WTC11 (cell line): ENCODE data around the gene TMEM236. TPM values are rescaled to one million over a fixed set of nuclear protein-coding genes. Genes with fewer than 3 reads are reported as not detected.

Source experiments
- ATAC-seq: fragments of 200-7000 bp; cut with Tn5 transposase; 2 replicates; pipeline ENCODE4 v1.10.0; 2021; ENCODE audit warnings: mild to moderate bottlenecking, moderate library complexity
- CTCF ChIA-PET: fragments of 300-600 bp; sonication (Branson Sonifier 250); formaldehyde crosslinking; loops from one replicate; lab custom pipeline; 2021; ENCODE audit warnings: antibody characterized with exemption; lab: Charles Lee
- POLR2A ChIA-PET: fragments of 350-600 bp; sonication (Branson Sonifier 250); formaldehyde crosslinking; loops from one replicate; lab custom pipeline; 2021; ENCODE audit warnings: antibody characterized with exemption; lab: Charles Lee
- DNase-seq: peaks from one replicate; pipeline ENCODE4 v3.0.0; 2021; ENCODE audit warnings: low spot score
- H3K27ac Mint-ChIP-seq: 2 replicates; pipeline ENCODE4 v1.8.0; 2021; ENCODE audit warnings: mixed read lengths
- H3K27me3 Mint-ChIP-seq: 2 replicates; pipeline ENCODE4 v1.8.0; 2021; ENCODE audit warnings: low read depth, mild to moderate bottlenecking, moderate library complexity, mixed read lengths
- H3K36me3 Mint-ChIP-seq: 2 replicates; pipeline ENCODE4 v1.8.0; 2021; ENCODE audit warnings: mixed read lengths
- H3K4me1 Mint-ChIP-seq: 2 replicates; pipeline ENCODE4 v1.8.0; 2022; ENCODE audit warnings: mixed read lengths
- H3K4me3 Mint-ChIP-seq: 2 replicates; pipeline ENCODE4 v1.8.0; 2021; ENCODE audit warnings: mild to moderate bottlenecking, moderate library complexity, mixed read lengths
- H3K9me3 Mint-ChIP-seq: 2 replicates; pipeline ENCODE4 v1.8.0; 2021; ENCODE audit warnings: mixed read lengths
- ATF1 ChIP-seq: sonication (generic); formaldehyde crosslinking; IDR thresholded peaks from 2 replicates; pipeline ENCODE4 v1.8.1; 2023; ENCODE audit warnings: mild to moderate bottlenecking, moderate library complexity, missing genetic modification reagents
- ELF4 ChIP-seq: sonication (generic); formaldehyde crosslinking; IDR thresholded peaks from 2 replicates; pipeline ENCODE4 v1.8.1; 2022; ENCODE audit warnings: low read depth, mild to moderate bottlenecking, moderate library complexity, missing genetic modification reagents
- EMX1 ChIP-seq: fragments of 250-450 bp; sonication (Bioruptor Pico); IDR thresholded peaks from 2 replicates; pipeline ENCODE4 v1.8.0; 2021; ENCODE audit warnings: mild to moderate bottlenecking
- FOXP1 ChIP-seq: sonication (generic); formaldehyde crosslinking; IDR thresholded peaks from 2 replicates; pipeline ENCODE4 v1.8.0; 2022; ENCODE audit warnings: missing genetic modification reagents, mild to moderate bottlenecking, moderate library complexity, borderline replicate concordance
- GABPB1 ChIP-seq: sonication (generic); formaldehyde crosslinking; IDR thresholded peaks from 2 replicates; pipeline ENCODE4 v1.8.1; 2023; ENCODE audit warnings: mild to moderate bottlenecking, missing genetic modification reagents
- NR2C2 ChIP-seq: sonication (generic); formaldehyde crosslinking; IDR thresholded peaks from 2 replicates; pipeline ENCODE4 v1.8.0; 2022; ENCODE audit warnings: mild to moderate bottlenecking, missing genetic modification reagents
- PRRX2 ChIP-seq: fragments of 250-450 bp; sonication (Bioruptor Pico); IDR thresholded peaks from 2 replicates; pipeline ENCODE4 v1.8.0; 2021; ENCODE audit warnings: mild to moderate bottlenecking
- TEAD1 ChIP-seq: sonication (generic); formaldehyde crosslinking; IDR thresholded peaks from 2 replicates; pipeline ENCODE4 v1.8.0; 2022; ENCODE audit warnings: mild to moderate bottlenecking, missing genetic modification reagents
- TP53 ChIP-seq: sonication (generic); formaldehyde crosslinking; IDR thresholded peaks from 2 replicates; pipeline ENCODE4 v1.8.1; 2023; ENCODE audit warnings: mild to moderate bottlenecking, missing genetic modification reagents
- ZNF138 ChIP-seq: sonication (generic); formaldehyde crosslinking; conservative IDR thresholded peaks from 2 replicates; pipeline ENCODE4 v1.8.1; 2022; ENCODE audit warnings: mild to moderate bottlenecking, moderate library complexity, missing genetic modification reagents
- total RNA-seq: library from RNA; stranded (reverse); gene quantifications from 3 replicates; pipeline ENCODE4 v1.2.3, GENCODE V29; 2021
- TF ChIP-seq, protein P1 (sequence below): fragments of 250-450 bp; sonication (Bioruptor Pico); IDR thresholded peaks from 2 replicates; pipeline ENCODE4 v1.9.0; 2021; ENCODE audit warnings: moderate library complexity, mild to moderate bottlenecking, inconsistent platforms, borderline replicate concordance
- TF ChIP-seq, protein P2 (sequence below): sonication (generic); formaldehyde crosslinking; IDR thresholded peaks from 2 replicates; pipeline ENCODE4 v1.8.1; 2023; ENCODE audit warnings: mild to moderate bottlenecking, missing genetic modification reagents, borderline replicate concordance
- TF ChIP-seq, protein P3 (sequence below): sonication (generic); formaldehyde crosslinking; IDR thresholded peaks from 2 replicates; pipeline ENCODE4 v1.8.0; 2023; ENCODE audit warnings: missing genetic modification reagents
- TF ChIP-seq, protein P4 (sequence below): sonication (generic); formaldehyde crosslinking; IDR thresholded peaks from 2 replicates; pipeline ENCODE4 v1.8.1; 2022; ENCODE audit warnings: low read depth, mild to moderate bottlenecking, moderate library complexity, missing genetic modification reagents, borderline replicate concordance
- TF ChIP-seq, protein P5 (sequence below): sonication (generic); formaldehyde crosslinking; IDR thresholded peaks from 2 replicates; pipeline ENCODE4 v1.8.0; 2022; ENCODE audit warnings: mild to moderate bottlenecking, missing genetic modification reagents
- TF ChIP-seq, protein P6 (sequence below): sonication (generic); formaldehyde crosslinking; IDR thresholded peaks from 2 replicates; pipeline ENCODE4 v1.8.1; 2023; ENCODE audit warnings: mild to moderate bottlenecking, moderate library complexity, missing genetic modification reagents
- TF ChIP-seq, protein P7 (sequence below): sonication (generic); formaldehyde crosslinking; IDR thresholded peaks from 2 replicates; pipeline ENCODE4 v1.8.0; 2023; ENCODE audit warnings: mild to moderate bottlenecking, missing genetic modification reagents

TMEM236 gene
- total RNA-seq, 1 experiment from 2014 or later: 0.04 TPM

DNA sequence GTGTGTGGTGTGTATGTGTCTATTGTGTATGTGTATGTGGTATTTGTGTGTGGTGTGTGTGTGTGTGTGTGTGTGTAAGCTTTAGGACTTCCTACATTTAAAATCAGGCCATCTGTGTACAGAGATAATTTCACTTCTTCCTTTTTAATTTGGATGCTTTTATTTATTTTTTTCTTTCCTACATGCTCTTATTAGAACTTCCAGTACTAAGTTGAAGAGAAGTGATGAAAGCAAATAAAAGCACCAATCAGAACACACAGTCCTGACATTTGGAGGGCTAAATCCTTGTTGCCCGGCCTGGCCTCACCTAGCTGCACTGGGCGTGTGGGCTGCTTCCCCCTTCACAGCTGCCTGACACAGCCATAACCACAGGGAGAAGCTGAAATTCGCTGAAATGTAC is 53.3 kb downstream of the TMEM236 start (continued):
- TF ChIP-seq, protein P1, sequence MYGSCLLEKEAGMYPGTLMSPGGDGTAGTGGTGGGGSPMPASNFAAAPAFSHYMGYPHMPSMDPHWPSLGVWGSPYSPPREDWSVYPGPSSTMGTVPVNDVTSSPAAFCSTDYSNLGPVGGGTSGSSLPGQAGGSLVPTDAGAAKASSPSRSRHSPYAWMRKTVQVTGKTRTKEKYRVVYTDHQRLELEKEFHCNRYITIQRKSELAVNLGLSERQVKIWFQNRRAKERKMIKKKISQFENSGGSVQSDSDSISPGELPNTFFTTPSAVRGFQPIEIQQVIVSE (CRISPR knock-in tag): no peak
- TF ChIP-seq, protein P2, sequence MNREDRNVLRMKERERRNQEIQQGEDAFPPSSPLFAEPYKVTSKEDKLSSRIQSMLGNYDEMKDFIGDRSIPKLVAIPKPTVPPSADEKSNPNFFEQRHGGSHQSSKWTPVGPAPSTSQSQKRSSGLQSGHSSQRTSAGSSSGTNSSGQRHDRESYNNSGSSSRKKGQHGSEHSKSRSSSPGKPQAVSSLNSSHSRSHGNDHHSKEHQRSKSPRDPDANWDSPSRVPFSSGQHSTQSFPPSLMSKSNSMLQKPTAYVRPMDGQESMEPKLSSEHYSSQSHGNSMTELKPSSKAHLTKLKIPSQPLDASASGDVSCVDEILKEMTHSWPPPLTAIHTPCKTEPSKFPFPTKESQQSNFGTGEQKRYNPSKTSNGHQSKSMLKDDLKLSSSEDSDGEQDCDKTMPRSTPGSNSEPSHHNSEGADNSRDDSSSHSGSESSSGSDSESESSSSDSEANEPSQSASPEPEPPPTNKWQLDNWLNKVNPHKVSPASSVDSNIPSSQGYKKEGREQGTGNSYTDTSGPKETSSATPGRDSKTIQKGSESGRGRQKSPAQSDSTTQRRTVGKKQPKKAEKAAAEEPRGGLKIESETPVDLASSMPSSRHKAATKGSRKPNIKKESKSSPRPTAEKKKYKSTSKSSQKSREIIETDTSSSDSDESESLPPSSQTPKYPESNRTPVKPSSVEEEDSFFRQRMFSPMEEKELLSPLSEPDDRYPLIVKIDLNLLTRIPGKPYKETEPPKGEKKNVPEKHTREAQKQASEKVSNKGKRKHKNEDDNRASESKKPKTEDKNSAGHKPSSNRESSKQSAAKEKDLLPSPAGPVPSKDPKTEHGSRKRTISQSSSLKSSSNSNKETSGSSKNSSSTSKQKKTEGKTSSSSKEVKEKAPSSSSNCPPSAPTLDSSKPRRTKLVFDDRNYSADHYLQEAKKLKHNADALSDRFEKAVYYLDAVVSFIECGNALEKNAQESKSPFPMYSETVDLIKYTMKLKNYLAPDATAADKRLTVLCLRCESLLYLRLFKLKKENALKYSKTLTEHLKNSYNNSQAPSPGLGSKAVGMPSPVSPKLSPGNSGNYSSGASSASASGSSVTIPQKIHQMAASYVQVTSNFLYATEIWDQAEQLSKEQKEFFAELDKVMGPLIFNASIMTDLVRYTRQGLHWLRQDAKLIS (CRISPR knock-in tag): no peak

DNA sequence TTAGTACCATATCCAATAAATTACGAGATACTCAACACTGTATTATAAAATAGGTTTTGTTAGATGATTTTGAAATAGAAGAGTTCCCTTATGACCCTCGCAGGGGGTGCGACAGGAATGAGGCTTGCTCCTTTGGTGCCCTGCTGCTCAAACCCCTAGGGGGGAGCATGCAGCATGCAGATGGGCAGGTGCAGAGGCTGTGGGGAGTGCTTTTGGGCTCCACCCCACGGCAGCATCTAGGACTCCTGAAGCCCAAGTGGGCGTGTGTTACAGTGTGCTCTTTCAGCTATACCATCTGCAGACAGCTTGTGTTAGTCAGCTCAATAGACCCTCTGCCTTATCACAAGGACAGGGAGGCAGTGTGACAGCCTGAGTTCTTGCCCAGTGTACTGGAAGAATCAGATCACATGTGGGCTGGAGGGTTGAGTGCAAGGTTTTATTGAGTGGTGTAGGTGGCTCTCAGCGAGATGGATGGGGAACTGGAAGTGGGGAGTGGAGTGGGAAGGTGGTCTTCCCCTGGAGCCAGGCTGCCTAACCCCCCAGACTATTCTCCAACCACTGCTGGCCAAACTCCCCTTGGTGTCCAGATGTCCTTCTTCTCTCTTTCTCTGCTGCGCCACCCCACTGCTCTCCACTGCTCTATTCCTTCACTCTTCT is 54.0 kb downstream of the TMEM236 start:
- Mint-ChIP-seq H3K27ac (no peak overlapping the region), H3K27me3 (no peaks in the 10 kb centered on the region), H3K4me3 (no peak overlapping the region), H3K4me1 (peaks cover 11% of the 10 kb centered on the region), H3K36me3 (no peaks in the 10 kb centered on the region), H3K9me3 (no peaks in the 10 kb centered on the region)
- ChIA-PET POLR2A (no interaction called here), CTCF (no interaction called here)
- ATAC-seq (no peak), DNase-seq (no peak)
- TF ChIP-seq ZNF138 (CRISPR knock-in tag) (no peak), FOXP1 (CRISPR knock-in tag) (no peak), ELF4 (no peak), NR2C2 (CRISPR knock-in tag) (no peak), PRRX2 (CRISPR knock-in tag) (no peak)
- TF ChIP-seq, protein P3, sequence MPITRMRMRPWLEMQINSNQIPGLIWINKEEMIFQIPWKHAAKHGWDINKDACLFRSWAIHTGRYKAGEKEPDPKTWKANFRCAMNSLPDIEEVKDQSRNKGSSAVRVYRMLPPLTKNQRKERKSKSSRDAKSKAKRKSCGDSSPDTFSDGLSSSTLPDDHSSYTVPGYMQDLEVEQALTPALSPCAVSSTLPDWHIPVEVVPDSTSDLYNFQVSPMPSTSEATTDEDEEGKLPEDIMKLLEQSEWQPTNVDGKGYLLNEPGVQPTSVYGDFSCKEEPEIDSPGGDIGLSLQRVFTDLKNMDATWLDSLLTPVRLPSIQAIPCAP (CRISPR knock-in tag): no peak
- TF ChIP-seq, protein P4, sequence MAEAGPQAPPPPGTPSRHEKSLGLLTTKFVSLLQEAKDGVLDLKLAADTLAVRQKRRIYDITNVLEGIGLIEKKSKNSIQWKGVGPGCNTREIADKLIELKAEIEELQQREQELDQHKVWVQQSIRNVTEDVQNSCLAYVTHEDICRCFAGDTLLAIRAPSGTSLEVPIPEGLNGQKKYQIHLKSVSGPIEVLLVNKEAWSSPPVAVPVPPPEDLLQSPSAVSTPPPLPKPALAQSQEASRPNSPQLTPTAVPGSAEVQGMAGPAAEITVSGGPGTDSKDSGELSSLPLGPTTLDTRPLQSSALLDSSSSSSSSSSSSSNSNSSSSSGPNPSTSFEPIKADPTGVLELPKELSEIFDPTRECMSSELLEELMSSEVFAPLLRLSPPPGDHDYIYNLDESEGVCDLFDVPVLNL: no peak
- TF ChIP-seq, protein P5, sequence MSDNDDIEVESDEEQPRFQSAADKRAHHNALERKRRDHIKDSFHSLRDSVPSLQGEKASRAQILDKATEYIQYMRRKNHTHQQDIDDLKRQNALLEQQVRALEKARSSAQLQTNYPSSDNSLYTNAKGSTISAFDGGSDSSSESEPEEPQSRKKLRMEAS (CRISPR knock-in tag): no peak
- TF ChIP-seq, protein P6, sequence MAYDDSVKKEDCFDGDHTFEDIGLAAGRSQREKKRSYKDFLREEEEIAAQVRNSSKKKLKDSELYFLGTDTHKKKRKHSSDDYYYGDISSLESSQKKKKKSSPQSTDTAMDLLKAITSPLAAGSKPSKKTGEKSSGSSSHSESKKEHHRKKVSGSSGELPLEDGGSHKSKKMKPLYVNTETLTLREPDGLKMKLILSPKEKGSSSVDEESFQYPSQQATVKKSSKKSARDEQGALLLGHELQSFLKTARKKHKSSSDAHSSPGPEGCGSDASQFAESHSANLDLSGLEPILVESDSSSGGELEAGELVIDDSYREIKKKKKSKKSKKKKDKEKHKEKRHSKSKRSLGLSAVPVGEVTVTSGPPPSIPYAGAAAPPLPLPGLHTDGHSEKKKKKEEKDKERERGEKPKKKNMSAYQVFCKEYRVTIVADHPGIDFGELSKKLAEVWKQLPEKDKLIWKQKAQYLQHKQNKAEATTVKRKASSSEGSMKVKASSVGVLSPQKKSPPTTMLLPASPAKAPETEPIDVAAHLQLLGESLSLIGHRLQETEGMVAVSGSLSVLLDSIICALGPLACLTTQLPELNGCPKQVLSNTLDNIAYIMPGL (CRISPR knock-in tag): no peak

DNA sequence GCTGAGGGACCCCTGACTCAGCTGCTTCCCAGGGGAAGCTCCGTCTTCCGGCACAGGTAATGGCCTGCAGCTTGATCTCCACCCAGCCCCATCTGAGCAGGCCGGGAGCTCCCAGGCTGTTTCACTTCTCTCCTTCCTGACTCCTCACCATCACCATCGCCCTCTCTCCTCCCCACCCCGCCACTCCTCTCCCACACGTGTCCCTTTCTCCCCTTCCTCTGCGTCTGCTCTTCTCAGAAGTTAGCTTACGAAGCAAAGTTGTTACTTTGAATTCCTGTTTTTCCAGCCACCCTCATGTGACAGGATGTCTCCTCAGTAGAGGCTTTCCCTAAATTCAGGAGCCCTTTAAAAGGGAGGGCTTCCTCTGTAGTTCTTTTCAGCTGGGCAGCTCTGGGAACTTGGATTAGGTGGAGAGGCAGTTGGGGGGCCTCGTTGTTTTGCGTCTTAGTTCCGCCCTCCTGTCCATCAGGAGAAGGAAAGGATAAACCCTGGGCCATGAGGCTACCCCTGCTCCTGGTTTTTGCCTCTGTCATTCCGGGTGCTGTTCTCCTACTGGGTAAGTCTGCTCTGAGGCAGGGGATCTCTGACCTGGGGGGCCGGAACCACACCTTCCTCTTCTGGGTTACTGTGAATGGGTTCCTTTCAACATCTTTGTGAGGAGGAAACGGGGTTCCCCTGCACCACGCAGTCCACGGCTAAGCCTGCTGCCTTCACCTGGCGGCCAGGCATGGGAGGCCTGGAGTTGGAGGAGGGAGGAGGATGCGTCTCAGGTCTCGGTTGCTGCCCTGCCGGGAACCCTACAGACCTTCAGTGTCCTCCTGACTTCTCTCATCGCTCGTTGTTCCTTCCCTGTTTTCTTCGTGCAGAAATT is 57.2 kb downstream of the TMEM236 start, which contains the start of gene MRC1:
MRC1 (plus strand) TSS at position 378 of the 871 bp plus-strand sequence; CDS start at position 496, 118 bp downstream.
- no peak within 1 kb of the TSS for H3K27ac Mint-ChIP-seq
- DNase-seq (no peak), ATAC-seq (peak; percentile 53)
- no peak within 1 kb of the TSS for H3K4me3 Mint-ChIP-seq
- peaks cover 11% of the 10 kb centered on the region for H3K4me1 Mint-ChIP-seq
- no peaks in the 10 kb centered on the region for H3K36me3 Mint-ChIP-seq
- no peaks in the 10 kb centered on the region for H3K9me3 Mint-ChIP-seq
- H3K27me3 Mint-ChIP-seq: no peaks in the 10 kb centered on the region
- ChIA-PET CTCF (interaction anchor here (0.5 to 0.8 kb wide), 2 partner anchors 18 to 35 kb away, joined by 3 read pairs; no protein-coding TSS in a partner anchor), POLR2A (no interaction called here)
- no peak for TF ChIP-seq GABPB1 (CRISPR knock-in tag)
- no peak for TF ChIP-seq TP53 (CRISPR knock-in tag)
- no peak for TF ChIP-seq ATF1 (CRISPR knock-in tag)
- TF ChIP-seq, protein P7, sequence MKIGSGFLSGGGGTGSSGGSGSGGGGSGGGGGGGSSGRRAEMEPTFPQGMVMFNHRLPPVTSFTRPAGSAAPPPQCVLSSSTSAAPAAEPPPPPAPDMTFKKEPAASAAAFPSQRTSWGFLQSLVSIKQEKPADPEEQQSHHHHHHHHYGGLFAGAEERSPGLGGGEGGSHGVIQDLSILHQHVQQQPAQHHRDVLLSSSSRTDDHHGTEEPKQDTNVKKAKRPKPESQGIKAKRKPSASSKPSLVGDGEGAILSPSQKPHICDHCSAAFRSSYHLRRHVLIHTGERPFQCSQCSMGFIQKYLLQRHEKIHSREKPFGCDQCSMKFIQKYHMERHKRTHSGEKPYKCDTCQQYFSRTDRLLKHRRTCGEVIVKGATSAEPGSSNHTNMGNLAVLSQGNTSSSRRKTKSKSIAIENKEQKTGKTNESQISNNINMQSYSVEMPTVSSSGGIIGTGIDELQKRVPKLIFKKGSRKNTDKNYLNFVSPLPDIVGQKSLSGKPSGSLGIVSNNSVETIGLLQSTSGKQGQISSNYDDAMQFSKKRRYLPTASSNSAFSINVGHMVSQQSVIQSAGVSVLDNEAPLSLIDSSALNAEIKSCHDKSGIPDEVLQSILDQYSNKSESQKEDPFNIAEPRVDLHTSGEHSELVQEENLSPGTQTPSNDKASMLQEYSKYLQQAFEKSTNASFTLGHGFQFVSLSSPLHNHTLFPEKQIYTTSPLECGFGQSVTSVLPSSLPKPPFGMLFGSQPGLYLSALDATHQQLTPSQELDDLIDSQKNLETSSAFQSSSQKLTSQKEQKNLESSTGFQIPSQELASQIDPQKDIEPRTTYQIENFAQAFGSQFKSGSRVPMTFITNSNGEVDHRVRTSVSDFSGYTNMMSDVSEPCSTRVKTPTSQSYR: no peak
- no peak for TF ChIP-seq TEAD1 (CRISPR knock-in tag)
- TF ChIP-seq EMX1 (CRISPR knock-in tag): no peak
